Tibial nerve (tissue), 4 donors: ENCODE results near the gene EXD3. TPM values are rescaled to one million over a fixed set of nuclear protein-coding genes. Genes with fewer than 3 reads are reported as not detected.

ENCODE experiments used
- DNase-seq, 2 donors: peaks; one replicate each; pipeline ENCODE4 v3.0.0-alpha.2; 2019; ENCODE audit warnings: low spot score in 2 of 2
- H3K27ac ChIP-seq, 4 donors: fragments of 200-600 bp; sonication (generic) in 3 of 4; one replicate each; pipeline ENCODE4 v1.5.1; 2017 to 2019; ENCODE audit warnings: mild to moderate bottlenecking in 1 of 4
- H3K27me3 ChIP-seq, 2 donors: fragments of 200-600 bp; sonication (generic) in 1 of 2; one replicate each; pipeline versions ENCODE4 v1.5.1 to v1.6.0; 2017 to 2019
- H3K36me3 ChIP-seq, 3 donors: fragments of 200-600 bp; sonication (generic); one replicate each; pipeline ENCODE4 v1.5.1; 2018 to 2019
- H3K4me1 ChIP-seq, 4 donors: fragments of 200-600 bp; sonication (generic) in 3 of 4; one replicate each; pipeline ENCODE4 v1.5.1; 2017 to 2019
- H3K4me3 ChIP-seq, 4 donors: fragments of 200-600 bp; sonication (generic) in 3 of 4; one replicate each; pipeline ENCODE4 v1.5.1; 2017 to 2019; ENCODE audit warnings: mild to moderate bottlenecking in 1 of 4, moderate library complexity in 1 of 4
- H3K9me3 ChIP-seq, 4 donors: fragments of 200-600 bp; sonication (generic) in 3 of 4; one replicate each; pipeline ENCODE4 v1.5.1; 2017 to 2019
- EP300 ChIP-seq, 2 donors: sonication (generic); formaldehyde crosslinking; IDR thresholded peaks; one replicate each; pipeline ENCODE4 v1.6.1; 2017; ENCODE audit warnings: antibody characterized with exemption in 2 of 2, mild to moderate bottlenecking in 1 of 2
- POLR2A ChIP-seq, 2 donors: fragments of 450-650 bp; IDR thresholded peaks; one replicate each; pipeline ENCODE4 v1.6.1; 2017; ENCODE audit warnings: antibody characterized with exemption in 2 of 2, mild to moderate bottlenecking in 2 of 2, moderate library complexity in 2 of 2
- WGBS, 2 donors: methylation state at CpG; one replicate each; pipeline ENCODE4 v1.1.5; 2018; 5-methylcytosine and 5-hydroxymethylcytosine counted together
- total RNA-seq, 4 donors: library from RNA; depleted of rRNA; stranded (reverse); fragments of >200 nt; gene quantifications; one replicate each; pipeline ENCODE4 v1.1.0, GENCODE V29; 2016
- TF ChIP-seq, protein P1 (sequence below), 5 experiments: fragments of 200-600 bp in 3 of 5; fragments of 450-650 bp in 2 of 5; sonication (generic) in 3 of 5; IDR thresholded peaks; one replicate each; pipeline ENCODE4 v1.5.1; 2016 to 2019; ENCODE audit warnings: antibody characterized with exemption in 5 of 5, mild to moderate bottlenecking in 3 of 5, moderate library complexity in 2 of 5

The EXD3 gene
- total RNA-seq, 4 donors from 2014 or later: 27.6 to 99.9 (median 55.2) TPM

DNA sequence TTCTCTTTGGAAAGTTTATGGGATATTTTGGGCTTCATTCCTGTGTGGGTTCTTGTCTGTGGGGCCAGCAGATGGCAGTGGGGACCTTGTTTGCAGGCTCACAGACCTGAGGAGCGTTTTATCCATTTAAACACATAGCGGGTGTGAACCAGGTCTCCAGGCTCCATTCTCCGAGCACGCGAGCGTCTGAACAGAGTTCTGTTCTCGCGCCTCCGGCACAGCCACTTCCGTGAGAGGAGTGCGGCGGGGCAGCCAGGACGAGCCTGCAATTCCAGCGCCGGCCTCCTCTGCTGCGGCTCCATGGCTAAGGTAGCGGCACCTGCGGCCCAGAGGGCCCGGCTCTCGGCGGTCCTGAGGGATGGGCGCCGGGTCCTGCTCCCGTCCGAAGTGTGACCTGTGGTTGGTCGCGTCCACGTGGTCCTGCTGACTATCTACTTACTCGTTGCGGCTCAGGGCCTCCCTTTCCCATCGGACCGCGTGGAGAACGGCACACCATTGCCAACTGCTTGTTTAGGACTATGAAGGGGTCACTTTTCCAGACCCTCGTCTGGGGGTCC, 128.2 kb downstream of the EXD3 start:
- Histone ChIP-seq H3K27ac (peak overlapping the region in 1 of 4 donors; percentile 60), H3K4me1 (peaks cover 0 to 42% (median 7%) of the 10 kb centered on the region in 4 donors), H3K9me3 (peaks cover 0 to 7% (median 0%) of the 10 kb centered on the region in 4 donors), H3K4me3 (peak overlapping the region in 2 of 4 donors; percentile 36 to 49), H3K27me3 (peaks cover 0 to 75% of the 10 kb centered on the region in 2 donors), H3K36me3 (no peaks in the 10 kb centered on the region)
- TF ChIP-seq POLR2A (IDR thresholded peaks at IDR 0.05) (no peak), EP300 (IDR thresholded peaks at IDR 0.05) (no peak)
- TF ChIP-seq, protein P1, sequence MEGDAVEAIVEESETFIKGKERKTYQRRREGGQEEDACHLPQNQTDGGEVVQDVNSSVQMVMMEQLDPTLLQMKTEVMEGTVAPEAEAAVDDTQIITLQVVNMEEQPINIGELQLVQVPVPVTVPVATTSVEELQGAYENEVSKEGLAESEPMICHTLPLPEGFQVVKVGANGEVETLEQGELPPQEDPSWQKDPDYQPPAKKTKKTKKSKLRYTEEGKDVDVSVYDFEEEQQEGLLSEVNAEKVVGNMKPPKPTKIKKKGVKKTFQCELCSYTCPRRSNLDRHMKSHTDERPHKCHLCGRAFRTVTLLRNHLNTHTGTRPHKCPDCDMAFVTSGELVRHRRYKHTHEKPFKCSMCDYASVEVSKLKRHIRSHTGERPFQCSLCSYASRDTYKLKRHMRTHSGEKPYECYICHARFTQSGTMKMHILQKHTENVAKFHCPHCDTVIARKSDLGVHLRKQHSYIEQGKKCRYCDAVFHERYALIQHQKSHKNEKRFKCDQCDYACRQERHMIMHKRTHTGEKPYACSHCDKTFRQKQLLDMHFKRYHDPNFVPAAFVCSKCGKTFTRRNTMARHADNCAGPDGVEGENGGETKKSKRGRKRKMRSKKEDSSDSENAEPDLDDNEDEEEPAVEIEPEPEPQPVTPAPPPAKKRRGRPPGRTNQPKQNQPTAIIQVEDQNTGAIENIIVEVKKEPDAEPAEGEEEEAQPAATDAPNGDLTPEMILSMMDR (IDR thresholded peaks at IDR 0.05): no peak
- WGBS, 2 donors: 21 to 27% methylated on average over 9 to 35 of the region's 35 CpGs
- DNase-seq: no peak

DNA sequence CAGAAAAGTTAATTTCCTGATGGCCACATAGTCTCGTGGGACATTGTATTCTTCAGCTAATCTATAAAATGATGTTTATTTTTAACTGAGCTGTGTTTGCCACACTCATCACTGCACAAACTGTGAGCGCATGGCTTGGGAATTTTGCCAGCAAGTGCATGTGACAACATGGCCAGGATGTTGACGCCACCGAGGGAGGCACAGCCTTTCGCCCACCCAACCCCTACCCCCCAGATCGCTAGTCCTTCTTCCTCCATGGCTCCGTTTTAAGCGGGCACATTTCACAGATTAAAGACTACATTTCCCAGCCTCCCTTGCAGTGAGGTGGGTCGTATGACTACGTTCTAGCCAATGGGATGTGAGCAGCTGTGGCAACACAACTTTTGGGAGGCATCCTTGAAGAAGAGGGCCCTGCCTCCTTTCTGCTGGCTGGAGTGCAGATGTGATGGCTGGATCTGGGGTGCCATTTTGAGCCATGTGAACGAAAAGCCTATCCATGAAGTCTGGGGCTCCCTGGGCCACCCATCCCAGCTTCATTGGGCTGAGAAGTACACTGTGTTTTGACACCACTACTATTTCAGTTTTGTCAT, 128.8 kb downstream of the EXD3 start:
- Histone ChIP-seq H3K4me1 (peaks cover 0 to 36% (median 7%) of the 10 kb centered on the region in 4 donors), H3K27me3 (peaks cover 0 to 69% of the 10 kb centered on the region in 2 donors), H3K9me3 (peaks cover 0 to 7% (median 0%) of the 10 kb centered on the region in 4 donors), H3K27ac (peak overlapping the region in 1 of 4 donors; percentile 60), H3K36me3 (no peaks in the 10 kb centered on the region), H3K4me3 (no peak overlapping the region)
- DNase-seq: no peak
- WGBS, 2 donors: 44 to 62% methylated on average over 11 of the region's 11 CpGs
- TF ChIP-seq EP300 (IDR thresholded peaks at IDR 0.05) (no peak), POLR2A (IDR thresholded peaks at IDR 0.05) (no peak)
- TF ChIP-seq, protein P1 (IDR thresholded peaks at IDR 0.05): no peak

DNA sequence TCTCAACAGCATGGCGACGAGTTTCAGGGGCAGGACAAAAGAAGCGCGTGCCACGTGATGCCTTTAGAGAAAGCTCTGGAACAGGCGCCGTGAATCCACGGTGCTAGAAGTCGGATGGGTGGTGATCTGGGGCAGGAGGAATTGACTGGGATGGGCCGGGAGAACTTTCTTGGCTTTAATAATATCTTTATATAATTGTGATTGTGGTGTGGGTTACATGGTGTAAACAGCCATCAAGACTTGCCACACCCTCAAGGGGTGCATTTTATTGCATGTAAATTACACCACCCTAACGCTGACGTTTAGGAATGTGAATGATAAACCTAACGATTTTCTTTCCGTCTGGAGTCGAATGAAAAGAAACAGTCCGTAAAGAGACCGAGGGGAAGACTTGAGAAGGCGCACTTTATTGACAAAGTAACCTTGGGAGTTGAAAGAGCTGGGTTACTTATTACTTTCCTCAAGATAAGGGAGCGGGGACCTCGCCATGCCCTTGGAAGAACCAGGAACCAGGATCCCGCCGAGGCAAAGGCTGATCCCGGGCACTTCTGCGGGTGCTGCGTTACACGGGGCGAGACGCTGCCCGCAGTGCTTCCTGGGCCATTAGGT, 129.4 kb downstream of the EXD3 start:
- WGBS, 2 donors: 71 to 75% methylated on average over 29 of the region's 29 CpGs
- H3K27me3 ChIP-seq: peaks cover 0 to 63% of the 10 kb centered on the region in 2 donors
- DNase-seq: no peak

DNA sequence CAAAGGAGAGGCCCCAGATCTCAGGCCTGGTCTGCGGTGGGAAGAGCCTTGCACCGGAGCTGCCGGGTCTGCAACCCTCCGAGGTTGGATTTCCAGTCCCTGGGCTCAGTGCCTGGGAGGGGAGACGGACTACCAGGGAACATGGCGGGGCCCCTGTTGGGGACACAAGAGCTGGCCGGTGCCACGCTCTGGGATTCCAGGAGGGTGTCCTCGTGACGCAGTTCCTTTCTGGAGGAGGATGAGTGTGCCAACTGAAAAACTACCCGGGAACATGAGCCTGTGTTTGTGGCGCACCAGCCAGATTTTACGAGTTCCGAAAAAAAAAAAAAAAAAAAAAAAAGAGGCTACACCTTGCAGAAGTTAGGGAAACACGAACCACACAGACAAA, 129.9 kb downstream of the EXD3 start:
- DNase-seq: no peak
- no peaks in the 10 kb centered on the region for H3K36me3 ChIP-seq
- peaks cover 0 to 25% (median 3%) of the 10 kb centered on the region in 4 donors for H3K4me1 ChIP-seq
- H3K27me3 ChIP-seq: peaks cover 0 to 58% of the 10 kb centered on the region in 2 donors
- 70 to 71% methylated on average over 14 to 15 of the region's 15 CpGs for WGBS, 2 donors
- H3K27ac ChIP-seq: no peak overlapping the region
- peaks cover 0 to 7% (median 0%) of the 10 kb centered on the region in 4 donors for H3K9me3 ChIP-seq
- TF ChIP-seq EP300 (IDR thresholded peaks at IDR 0.05): no peak
- TF ChIP-seq, protein P1 (IDR thresholded peaks at IDR 0.05): no peak
- no peak for TF ChIP-seq POLR2A (IDR thresholded peaks at IDR 0.05)
- H3K4me3 ChIP-seq: no peak overlapping the region

More for the DNA sequence above, 129.4 kb downstream of the EXD3 start:
- Histone ChIP-seq H3K9me3 (peaks cover 0 to 7% (median 0%) of the 10 kb centered on the region in 4 donors), H3K27ac (peak overlapping the region in 1 of 4 donors; percentile 60), H3K36me3 (no peaks in the 10 kb centered on the region), H3K4me3 (no peak overlapping the region), H3K4me1 (peaks cover 0 to 30% (median 5%) of the 10 kb centered on the region in 4 donors)
- TF ChIP-seq EP300 (IDR thresholded peaks at IDR 0.05) (no peak), POLR2A (IDR thresholded peaks at IDR 0.05) (no peak)
- TF ChIP-seq, protein P1 (IDR thresholded peaks at IDR 0.05): no peak

DNA sequence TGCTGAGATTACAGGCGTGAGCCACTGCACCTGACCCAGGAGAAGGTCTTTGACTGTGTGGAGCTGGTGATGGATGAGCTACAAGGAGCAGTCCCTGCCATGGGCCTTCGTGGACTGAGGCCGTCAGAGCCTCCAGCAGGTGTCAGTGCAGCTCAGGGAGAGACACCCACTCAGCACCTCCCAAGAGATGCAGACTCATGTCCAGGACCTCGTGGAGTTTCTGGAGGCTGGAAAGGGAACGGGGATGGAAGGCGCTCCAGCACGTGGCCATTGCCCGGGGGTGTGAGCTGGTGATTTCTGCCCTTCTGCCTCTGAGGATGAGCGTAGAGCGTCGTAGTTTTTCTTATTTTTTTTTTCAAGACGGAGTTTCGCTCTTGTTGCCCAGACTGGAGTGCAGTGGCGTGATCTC, 136.0 kb downstream of the EXD3 start:
- Histone ChIP-seq H3K4me3 (no peak overlapping the region), H3K27me3 (peaks cover 0 to 10% of the 10 kb centered on the region in 2 donors), H3K36me3 (no peaks in the 10 kb centered on the region), H3K4me1 (no peaks in the 10 kb centered on the region), H3K9me3 (peaks cover 0 to 20% (median 0%) of the 10 kb centered on the region in 4 donors), H3K27ac (no peak overlapping the region)
- 49 to 51% methylated on average over 14 of the region's 14 CpGs for WGBS, 2 donors
- no peak for DNase-seq
- TF ChIP-seq EP300 (IDR thresholded peaks at IDR 0.05) (no peak), POLR2A (IDR thresholded peaks at IDR 0.05) (no peak)
- TF ChIP-seq, protein P1 (IDR thresholded peaks at IDR 0.05): peak in 1 of 5 experiments; percentile 13
